OCI-LY3 (cell line): ENCODE results near the gene ZNF669.

Experiments used
- CTCF ChIP-seq: fragments of 200-600, 300-600 bp; sonication (generic); IDR thresholded peaks from 2 replicates; pipeline ENCODE4 v1.5.1; 2014; ENCODE audit warnings: antibody characterized with exemption, low read length, low read depth
- EZH2phosphoT487 ChIP-seq: fragments of 200-600 bp; shearing (Covaris generic); IDR thresholded peaks from 2 replicates; pipeline ENCODE4 v1.6.1; 2018; ENCODE audit warnings: antibody characterized with exemption, mixed run types, low read depth

- TF ChIP-seq CTCF (no peak), EZH2phosphoT487 (no peak)
These were observed 1.8 kb upstream of the ZNF669 start for GRCh38 chr1:247105966-247106365.
